ENCODE data around the gene FBN3. TPM values are rescaled to one million over a fixed set of nuclear protein-coding genes. Genes with fewer than 3 reads are reported as not detected.

The FBN3 gene
- total and polyA plus RNA-seq, 11 donors: 0.32 TPM; not detected in 10

- intact Hi-C loops (cut with DNase I): no loop called here
- peaks cover 0 to 33% (median 11%) of the 10 kb centered on the region in 12 donors for H3K4me1 ChIP-seq
- no peaks in the 10 kb centered on the region for H3K27me3 ChIP-seq
- WGBS, 4 donors: 69 to 77% (median 73%) methylated on average over 7 of the region's 7 CpGs
- H3K4me3 ChIP-seq: no peak overlapping the region
- H3K9me3 ChIP-seq: no peaks in the 10 kb centered on the region
- ATAC-seq: no peak
- DNase-seq: no peak
- TF ChIP-seq, protein P1, sequence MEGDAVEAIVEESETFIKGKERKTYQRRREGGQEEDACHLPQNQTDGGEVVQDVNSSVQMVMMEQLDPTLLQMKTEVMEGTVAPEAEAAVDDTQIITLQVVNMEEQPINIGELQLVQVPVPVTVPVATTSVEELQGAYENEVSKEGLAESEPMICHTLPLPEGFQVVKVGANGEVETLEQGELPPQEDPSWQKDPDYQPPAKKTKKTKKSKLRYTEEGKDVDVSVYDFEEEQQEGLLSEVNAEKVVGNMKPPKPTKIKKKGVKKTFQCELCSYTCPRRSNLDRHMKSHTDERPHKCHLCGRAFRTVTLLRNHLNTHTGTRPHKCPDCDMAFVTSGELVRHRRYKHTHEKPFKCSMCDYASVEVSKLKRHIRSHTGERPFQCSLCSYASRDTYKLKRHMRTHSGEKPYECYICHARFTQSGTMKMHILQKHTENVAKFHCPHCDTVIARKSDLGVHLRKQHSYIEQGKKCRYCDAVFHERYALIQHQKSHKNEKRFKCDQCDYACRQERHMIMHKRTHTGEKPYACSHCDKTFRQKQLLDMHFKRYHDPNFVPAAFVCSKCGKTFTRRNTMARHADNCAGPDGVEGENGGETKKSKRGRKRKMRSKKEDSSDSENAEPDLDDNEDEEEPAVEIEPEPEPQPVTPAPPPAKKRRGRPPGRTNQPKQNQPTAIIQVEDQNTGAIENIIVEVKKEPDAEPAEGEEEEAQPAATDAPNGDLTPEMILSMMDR (IDR thresholded peaks at IDR 0.05): no peak
- TF ChIP-seq POLR2A (IDR thresholded peaks at IDR 0.05): no peak
- peak overlapping the region in 1 of 12 donors; percentile 11 for H3K27ac ChIP-seq
- no peaks in the 10 kb centered on the region for H3K36me3 ChIP-seq
Measured at GRCh38 chr19:8192221-8192820, 42.9 kb upstream of the FBN3 start.

GRCh38 chr19:8185343-8186068 lies 36.1 kb upstream of the FBN3 start:
- ATAC-seq (no peak), DNase-seq (no peak)
- H3K4me3 ChIP-seq: no peak overlapping the region
- H3K27ac ChIP-seq: no peak overlapping the region
- no peaks in the 10 kb centered on the region for H3K4me1 ChIP-seq
- H3K36me3 ChIP-seq: no peaks in the 10 kb centered on the region
- WGBS, 4 donors: 88 to 90% (median 89%) methylated on average over 5 of the region's 5 CpGs
- no peaks in the 10 kb centered on the region for H3K27me3 ChIP-seq
- intact Hi-C loops (cut with DNase I): no loop called here
- TF ChIP-seq, protein P1 (IDR thresholded peaks at IDR 0.05): no peak
- no peak for TF ChIP-seq POLR2A (IDR thresholded peaks at IDR 0.05)
- no peaks in the 10 kb centered on the region for H3K9me3 ChIP-seq

GRCh38 chr19:8184274-8184673 lies 34.9 kb upstream of the FBN3 start:
- 88 to 92% (median 90%) methylated on average over 9 of the region's 9 CpGs for WGBS, 4 donors
- intact Hi-C loops (cut with DNase I): no loop called here
- H3K4me1 ChIP-seq: no peaks in the 10 kb centered on the region
- TF ChIP-seq, protein P1 (IDR thresholded peaks at IDR 0.05): no peak
- TF ChIP-seq POLR2A (IDR thresholded peaks at IDR 0.05): no peak
- ATAC-seq: no peak
- DNase-seq: no peak
- no peaks in the 10 kb centered on the region for H3K9me3 ChIP-seq
- no peak overlapping the region for H3K4me3 ChIP-seq
- no peaks in the 10 kb centered on the region for H3K27me3 ChIP-seq
- no peaks in the 10 kb centered on the region for H3K36me3 ChIP-seq
- no peak overlapping the region for H3K27ac ChIP-seq

- 89 to 91% (median 90%) methylated on average over 6 of the region's 6 CpGs for WGBS, 4 donors
Measured at GRCh38 chr19:8180018-8180417, 30.6 kb upstream of the FBN3 start.

More at GRCh38 chr19:8180018-8180417, 30.6 kb upstream of the FBN3 start:
- Histone ChIP-seq H3K27me3 (no peaks in the 10 kb centered on the region), H3K4me3 (no peak overlapping the region), H3K9me3 (no peaks in the 10 kb centered on the region), H3K4me1 (no peaks in the 10 kb centered on the region), H3K27ac (no peak overlapping the region), H3K36me3 (no peaks in the 10 kb centered on the region)
- ATAC-seq (no peak), DNase-seq (no peak)
- TF ChIP-seq POLR2A (IDR thresholded peaks at IDR 0.05): no peak
- TF ChIP-seq, protein P1 (IDR thresholded peaks at IDR 0.05): no peak
- intact Hi-C loops (cut with DNase I): no loop called here

Data from heart left ventricle (tissue), 16 donors.